Smooth muscle cell (in vitro differentiated cells): ENCODE results near the gene PIGA. TPM values are rescaled to one million over a fixed set of nuclear protein-coding genes. Genes with fewer than 3 reads are reported as not detected.

ENCODE experiments used
- DNase-seq: peaks from one replicate; lab custom pipeline; 2025; ENCODE audit not compliant: unreplicated experiment; lab: John Stamatoyannopoulos, UW
- H2AFZ ChIP-seq: fragments of 200-600 bp; sonication (generic); 2 replicates; pipeline ENCODE4 v1.6.0; 2016; ENCODE audit warnings: antibody characterized with exemption, low read depth, mild to moderate bottlenecking
- H3F3A ChIP-seq: fragments of 200-600 bp; sonication (generic); 2 replicates; pipeline ENCODE4 v1.6.0; 2017; ENCODE audit warnings: antibody characterized with exemption, low read depth
- H3K27ac ChIP-seq: fragments of 200-600 bp; sonication (generic); 2 replicates; pipeline ENCODE4 v1.5.1; 2016; ENCODE audit warnings: low read depth, mild to moderate bottlenecking
- H3K27me3 ChIP-seq: fragments of 200-600 bp; sonication (generic); 2 replicates; pipeline ENCODE4 v1.6.1; 2016; ENCODE audit warnings: low read depth, mild to moderate bottlenecking
- H3K36me3 ChIP-seq: fragments of 200-600 bp; sonication (generic); 2 replicates; pipeline ENCODE4 v1.5.1; 2016; ENCODE audit warnings: low read depth
- H3K4me1 ChIP-seq: fragments of 200-600 bp; sonication (generic); 2 replicates; pipeline ENCODE4 v1.5.1; 2016; ENCODE audit warnings: low read depth
- H3K4me2 ChIP-seq: fragments of 200-600 bp; sonication (generic); 2 replicates; pipeline ENCODE4 v1.6.0; 2016; ENCODE audit warnings: mild to moderate bottlenecking
- H3K4me3 ChIP-seq: fragments of 200-600 bp; sonication (generic); 2 replicates; pipeline ENCODE4 v1.5.1; 2016; ENCODE audit warnings: mild to moderate bottlenecking
- H3K79me2 ChIP-seq: fragments of 200-600 bp; sonication (generic); 2 replicates; pipeline ENCODE4 v1.6.0; 2016; ENCODE audit warnings: low read depth, mild to moderate bottlenecking
- H3K9ac ChIP-seq: fragments of 200-600 bp; sonication (generic); 2 replicates; pipeline ENCODE4 v1.6.0; 2016; ENCODE audit warnings: low read depth
- H3K9me3 ChIP-seq: fragments of 200-600 bp; sonication (generic); replicated peaks from 2 replicates; pipeline ENCODE4 v1.5.1; 2016; ENCODE audit warnings: low read depth
- H4K20me1 ChIP-seq: fragments of 200-600 bp; sonication (generic); 2 replicates; pipeline ENCODE4 v1.6.0; 2016; ENCODE audit warnings: low read depth
- CTCF ChIP-seq: fragments of 200-600 bp; sonication (generic); IDR thresholded peaks from 2 replicates; pipeline ENCODE4 v1.5.1; 2017; ENCODE audit warnings: borderline replicate concordance, mild to moderate bottlenecking, antibody characterized with exemption; ENCODE audit not compliant: insufficient read depth, poor library complexity, severe bottlenecking
- WGBS: methylation state at CpG from one replicate; pipeline ENCODE4 v1.1.7; 2016; ENCODE audit warnings: low lambda C conversion rate; 5-methylcytosine and 5-hydroxymethylcytosine counted together
- polyA plus RNA-seq: library from polyadenylated mRNA; unstranded; fragments of >200 nt; fragmentation: Nextera tagmentation; extraction: Ambion mirVana; gene quantifications from 2 replicates; pipeline ENCODE4 v1.2.1, GENCODE V29; 2016
- total RNA-seq: library from RNA; depleted of rRNA; stranded (reverse); fragments of >200 nt; gene quantifications from 2 replicates; pipeline ENCODE4 v1.2.3, GENCODE V29; 2014

The PIGA gene
- total and polyA plus RNA-seq, 2 experiments from 2014 or later: 4.6 to 13.3 TPM

DNA sequence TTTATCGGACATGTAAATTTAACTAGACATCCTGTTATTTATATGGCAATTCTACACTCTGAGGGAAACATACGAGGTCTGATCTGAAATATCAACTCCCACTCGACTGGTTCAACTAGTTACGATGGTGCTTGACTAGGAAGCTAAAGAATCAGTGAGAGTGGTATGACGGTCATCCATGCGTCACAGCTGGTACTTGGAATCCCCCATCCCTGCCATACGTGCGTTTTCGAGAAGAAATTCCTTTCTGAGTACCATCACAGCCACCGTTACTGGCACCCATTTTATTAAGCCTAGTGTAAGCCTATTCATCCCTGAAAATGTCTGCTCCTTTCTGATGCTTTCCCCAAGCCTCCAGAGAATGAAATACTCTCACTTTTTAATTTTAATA lies 695 bp upstream of the PIGA start:
- no peak for DNase-seq
- peaks cover 8% of the 10 kb centered on the region for H3K27me3 ChIP-seq
- H3K4me1 ChIP-seq: no peaks in the 10 kb centered on the region
- H3K9ac ChIP-seq: peak overlapping the region; percentile 89
- H3K9me3 ChIP-seq: no peaks in the 10 kb centered on the region
- no peaks in the 10 kb centered on the region for H3F3A ChIP-seq
- H4K20me1 ChIP-seq: no peaks in the 10 kb centered on the region
- H3K79me2 ChIP-seq: no peaks in the 10 kb centered on the region
- TF ChIP-seq CTCF: no peak
- peak overlapping the region; percentile 70 for H2AFZ ChIP-seq
- WGBS: 40% methylated on average over 10 of the region's 10 CpGs
- peak overlapping the region; percentile 48 for H3K4me3 ChIP-seq
- H3K4me2 ChIP-seq: peak overlapping the region; percentile 75
- no peaks in the 10 kb centered on the region for H3K36me3 ChIP-seq
- peak overlapping the region; percentile 92 for H3K27ac ChIP-seq

DNA sequence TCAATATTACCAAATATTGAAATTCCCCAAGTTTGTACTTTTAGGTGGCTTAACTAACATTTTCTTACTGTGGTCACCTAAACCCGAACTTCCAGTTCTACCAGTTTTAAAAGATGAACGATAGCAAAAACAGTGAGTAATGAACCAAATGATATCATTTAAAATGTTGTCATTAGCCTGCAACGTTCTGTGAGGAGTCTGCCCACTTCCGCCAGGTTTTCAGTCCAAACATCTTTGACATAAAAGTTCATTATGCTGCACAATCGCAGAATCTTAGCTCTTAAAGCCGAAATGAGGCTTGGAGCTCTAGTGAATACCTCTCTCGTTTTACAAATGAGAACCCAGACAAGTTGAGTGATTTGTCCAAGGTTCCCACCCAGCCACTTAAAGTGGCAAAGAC lies 762 bp downstream of the PIGA start:
- DNase-seq: no peak

DNA sequence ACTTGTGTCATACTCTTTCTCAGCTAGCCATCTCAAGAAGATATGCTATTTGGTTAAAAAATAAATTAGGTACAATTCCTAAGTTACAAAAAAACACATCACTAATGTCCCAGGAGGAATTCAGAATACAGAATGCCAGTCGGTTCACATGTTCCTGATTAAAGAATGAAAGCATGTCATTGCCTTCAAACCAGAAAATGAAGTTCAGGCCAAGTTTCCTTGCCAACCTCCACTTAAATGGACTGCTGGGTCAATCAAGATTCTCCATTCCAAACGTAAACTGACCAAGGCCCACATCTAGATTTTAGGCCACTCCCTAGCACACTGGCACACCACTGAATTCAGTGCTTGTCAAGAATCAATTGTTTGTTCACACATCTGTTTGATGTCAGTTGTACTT lies 6.5 kb downstream of the PIGA start:
- no peak for TF ChIP-seq CTCF
- Histone ChIP-seq H3K4me1 (no peaks in the 10 kb centered on the region), H3K79me2 (no peaks in the 10 kb centered on the region), H3K36me3 (no peaks in the 10 kb centered on the region), H3K4me3 (no peak overlapping the region), H3K27me3 (no peaks in the 10 kb centered on the region), H4K20me1 (no peaks in the 10 kb centered on the region), H3K27ac (no peak overlapping the region), H3K4me2 (no peak overlapping the region), H3K9me3 (no peaks in the 10 kb centered on the region), H2AFZ (no peak overlapping the region), H3K9ac (no peak overlapping the region), H3F3A (no peaks in the 10 kb centered on the region)
- no peak for DNase-seq
- 82% methylated on average over 2 of the region's 2 CpGs for WGBS

More for the DNA sequence above, 762 bp downstream of the PIGA start:
- WGBS: 55% methylated on average over 7 of the region's 7 CpGs
- Histone ChIP-seq H3K27ac (peak overlapping the region; percentile 92), H3F3A (no peaks in the 10 kb centered on the region), H3K4me2 (peak overlapping the region; percentile 84), H4K20me1 (no peaks in the 10 kb centered on the region), H3K4me1 (no peaks in the 10 kb centered on the region), H3K9ac (peak overlapping the region; percentile 94), H3K27me3 (peaks cover 8% of the 10 kb centered on the region), H2AFZ (no peak overlapping the region), H3K36me3 (no peaks in the 10 kb centered on the region), H3K79me2 (no peaks in the 10 kb centered on the region), H3K9me3 (no peaks in the 10 kb centered on the region), H3K4me3 (peak overlapping the region; percentile 60)
- TF ChIP-seq CTCF: no peak

DNA sequence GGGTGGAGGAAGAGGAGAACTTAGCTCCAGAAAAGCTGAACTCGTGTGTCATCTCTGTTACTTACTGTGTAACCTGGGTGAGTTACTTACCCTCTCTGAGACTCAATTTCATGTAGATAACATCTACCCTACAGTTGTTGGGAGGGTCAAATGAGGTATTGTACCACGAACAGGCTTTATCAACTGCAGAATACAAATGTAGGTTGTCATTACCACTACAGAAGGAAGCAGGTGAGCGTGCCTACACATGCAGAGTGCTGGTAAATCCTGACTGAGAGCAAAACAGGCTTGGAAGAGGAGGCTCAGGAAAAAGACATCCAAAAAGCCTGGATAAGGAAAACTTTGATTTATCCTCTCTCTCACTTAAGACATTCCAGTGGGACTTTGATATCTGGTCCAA lies 7.2 kb downstream of the PIGA start:
- no peaks in the 10 kb centered on the region for H3K79me2 ChIP-seq
- H3K9me3 ChIP-seq: no peaks in the 10 kb centered on the region
- no peak overlapping the region for H2AFZ ChIP-seq
- no peak overlapping the region for H3K9ac ChIP-seq
- no peaks in the 10 kb centered on the region for H3K4me1 ChIP-seq
- no peak overlapping the region for H3K4me3 ChIP-seq
- no peak for DNase-seq
- no peak for TF ChIP-seq CTCF
- H3K27ac ChIP-seq: no peak overlapping the region
- no peaks in the 10 kb centered on the region for H3K36me3 ChIP-seq
- H3K4me2 ChIP-seq: no peak overlapping the region
- H3K27me3 ChIP-seq: no peaks in the 10 kb centered on the region
- 67% methylated on average over 3 of the region's 3 CpGs for WGBS
- H3F3A ChIP-seq: no peaks in the 10 kb centered on the region
- H4K20me1 ChIP-seq: no peaks in the 10 kb centered on the region
